Stimulated activated naive CD4-positive, alpha-beta T cell (primary cell): ENCODE results near the gene TUNAR.
"Not testable (repeated sequence)": the region's sequence is repeated elsewhere in the genome, so short reads cannot be mapped to it uniquely, and the experiment has no call there.

Experiments used
- DNase-seq, 6 experiments: peaks; one replicate each; lab custom pipeline; 2025; lab: John Stamatoyannopoulos, UW

The TUNAR gene

GRCh38 chr14:95918466-95918865 lies 41.8 kb downstream of the TUNAR start:
- DNase-seq = no peak

GRCh38 chr14:95920769-95921438 lies 44.3 kb downstream of the TUNAR start:
- DNase-seq = no peak

GRCh38 chr14:95922080-95922479 lies 45.4 kb downstream of the TUNAR start:
- no peak for DNase-seq

- no peak for DNase-seq
These were observed 52.1 kb downstream of the TUNAR start for GRCh38 chr14:95928751-95929150.

- DNase-seq = no peak
These were observed 54.8 kb downstream of the TUNAR start for GRCh38 chr14:95931384-95931783.

- DNase-seq = peak in 2 of 6 experiments; percentile 5 to 10
These were observed 58.7 kb downstream of the TUNAR start for GRCh38 chr14:95935228-95935822.

GRCh38 chr14:95936041-95936440 lies 59.4 kb downstream of the TUNAR start:
- no peak for DNase-seq

GRCh38 chr14:95939335-95939734 lies 62.7 kb downstream of the TUNAR start:
- DNase-seq = no peak

GRCh38 chr14:95941897-95942296 lies 65.3 kb downstream of the TUNAR start:
- no peak for DNase-seq

GRCh38 chr14:95943699-95944098 lies 67.1 kb downstream of the TUNAR start:
- DNase-seq = no peak

GRCh38 chr14:95944462-95944861 lies 67.8 kb downstream of the TUNAR start:
- DNase-seq = no peak

- no peak for DNase-seq
These were observed 70.2 kb downstream of the TUNAR start for GRCh38 chr14:95946867-95947266.

GRCh38 chr14:95948558-95948981 lies 71.9 kb downstream of the TUNAR start:
- no peak for DNase-seq

- DNase-seq = no peak
These were observed 74.7 kb downstream of the TUNAR start for GRCh38 chr14:95951359-95951758.

- DNase-seq = no peak
These were observed 76.6 kb downstream of the TUNAR start for GRCh38 chr14:95953111-95953724.

GRCh38 chr14:95956601-95957460 lies 80.2 kb downstream of the TUNAR start:
- no peak for DNase-seq

GRCh38 chr14:95958105-95958504 lies 81.5 kb downstream of the TUNAR start:
- no peak for DNase-seq

- DNase-seq = no peak
These were observed 82.7 kb downstream of the TUNAR start for GRCh38 chr14:95959317-95959716.

GRCh38 chr14:95961481-95961880 lies 84.8 kb downstream of the TUNAR start:
- no peak for DNase-seq

GRCh38 chr14:95964901-95965300 lies 88.3 kb downstream of the TUNAR start:
- no peak for DNase-seq

- DNase-seq = not testable (repeated sequence)
These were observed 91.4 kb downstream of the TUNAR start for GRCh38 chr14:95968048-95968447.
